ENCODE results near the gene TMPRSS11A. TPM values are rescaled to one million over a fixed set of nuclear protein-coding genes. Genes with fewer than 3 reads are reported as not detected.

Gene TMPRSS11A
- total RNA-seq, 4 donors from 2014 or later: not detected

DNA sequence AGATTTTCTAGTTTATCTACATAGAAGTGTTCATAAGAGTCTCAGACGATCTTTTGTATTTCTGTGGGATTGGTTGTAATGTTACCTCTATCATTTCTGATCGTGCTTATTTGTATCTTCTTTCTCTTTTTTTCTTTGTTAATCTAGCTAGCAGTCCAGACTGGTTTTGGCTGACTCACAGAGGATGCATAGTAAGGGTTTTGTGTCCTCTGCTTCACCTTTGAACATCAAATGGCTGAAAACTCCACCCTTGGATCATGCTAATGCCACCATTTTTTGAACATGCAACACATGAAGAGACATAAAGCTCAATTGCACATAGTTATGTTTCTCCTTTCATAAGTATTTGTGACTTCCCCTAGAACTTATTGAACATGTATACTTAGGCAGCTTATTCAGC lies 22.8 kb downstream of the TMPRSS11A start:
- H3K27me3 ChIP-seq: no peaks in the 10 kb centered on the region
- H3K36me3 ChIP-seq: no peaks in the 10 kb centered on the region
- no peaks in the 10 kb centered on the region for H3K4me1 ChIP-seq
- peaks cover 0 to 16% (median 2%) of the 10 kb centered on the region in 4 donors for H3K9me3 ChIP-seq
- DNase-seq (ENCODE audit: low spot score in 2 of 2): no peak
- no peak overlapping the region for H3K4me3 ChIP-seq
- H3K27ac ChIP-seq: no peak overlapping the region
- no peak for TF ChIP-seq CTCF (IDR thresholded peaks at IDR 0.05)
- no peak for TF ChIP-seq EP300 (IDR thresholded peaks at IDR 0.05)
- no peak for TF ChIP-seq POLR2A (IDR thresholded peaks at IDR 0.05)
- 84 to 90% methylated on average over 2 of the region's 2 CpGs for WGBS, 2 donors

GRCh38 chr4:67939195-67939594 lies 24.1 kb downstream of the TMPRSS11A start:
- WGBS, 2 donors: 81 to 84% methylated on average over 3 of the region's 3 CpGs
- TF ChIP-seq POLR2A (IDR thresholded peaks at IDR 0.05): no peak
- TF ChIP-seq EP300 (IDR thresholded peaks at IDR 0.05): no peak
- TF ChIP-seq CTCF (IDR thresholded peaks at IDR 0.05): no peak

GRCh38 chr4:67935888-67936287 lies 27.4 kb downstream of the TMPRSS11A start:
- 50 to 58% methylated on average over 2 of the region's 2 CpGs for WGBS, 2 donors
- no peak overlapping the region for H3K4me3 ChIP-seq
- H3K4me1 ChIP-seq: no peaks in the 10 kb centered on the region
- no peaks in the 10 kb centered on the region for H3K36me3 ChIP-seq
- H3K27ac ChIP-seq: no peak overlapping the region
- TF ChIP-seq EP300 (IDR thresholded peaks at IDR 0.05) (no peak), POLR2A (IDR thresholded peaks at IDR 0.05) (no peak)
- H3K27me3 ChIP-seq: no peaks in the 10 kb centered on the region
- peaks cover 0 to 16% (median 2%) of the 10 kb centered on the region in 4 donors for H3K9me3 ChIP-seq
- no peak for DNase-seq (ENCODE audit: low spot score in 2 of 2)

More at GRCh38 chr4:67939195-67939594, 24.1 kb downstream of the TMPRSS11A start:
- Histone ChIP-seq H3K9me3 (peaks cover 0 to 16% (median 2%) of the 10 kb centered on the region in 4 donors), H3K27ac (no peak overlapping the region), H3K36me3 (no peaks in the 10 kb centered on the region), H3K4me3 (no peak overlapping the region), H3K4me1 (no peaks in the 10 kb centered on the region), H3K27me3 (no peaks in the 10 kb centered on the region)
- DNase-seq (ENCODE audit: low spot score in 2 of 2): no peak

GRCh38 chr4:67934628-67935027 lies 28.7 kb downstream of the TMPRSS11A start:
- Histone ChIP-seq H3K36me3 (no peaks in the 10 kb centered on the region), H3K4me1 (no peaks in the 10 kb centered on the region), H3K27ac (no peak overlapping the region), H3K27me3 (no peaks in the 10 kb centered on the region), H3K4me3 (no peak overlapping the region), H3K9me3 (peaks cover 0 to 16% (median 2%) of the 10 kb centered on the region in 4 donors)
- TF ChIP-seq POLR2A (IDR thresholded peaks at IDR 0.05): no peak
- no peak for TF ChIP-seq EP300 (IDR thresholded peaks at IDR 0.05)
- no peak for TF ChIP-seq CTCF (IDR thresholded peaks at IDR 0.05)
- 23 to 38% methylated on average over 2 of the region's 2 CpGs for WGBS, 2 donors
- no peak for DNase-seq (ENCODE audit: low spot score in 2 of 2)

DNA sequence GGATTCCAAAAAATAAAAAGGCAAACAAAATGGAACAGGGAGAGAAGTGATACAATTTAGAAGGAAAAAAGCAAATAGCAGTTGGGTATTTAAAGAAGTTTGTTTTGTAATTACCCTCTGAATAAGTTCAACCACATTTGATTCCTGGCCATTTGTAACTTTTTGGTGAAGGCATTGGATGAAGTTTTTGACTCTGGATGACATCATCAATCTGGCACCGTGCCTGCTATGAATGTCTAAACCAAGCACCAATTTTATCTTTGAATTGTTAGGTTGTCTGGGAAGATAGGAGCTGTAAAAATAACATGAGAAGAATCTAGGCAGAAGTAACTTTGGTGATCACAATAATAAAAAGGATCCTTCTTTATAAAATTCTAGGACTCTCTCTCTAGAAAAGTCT lies 29.5 kb downstream of the TMPRSS11A start:
- H3K36me3 ChIP-seq: no peaks in the 10 kb centered on the region
- no peak overlapping the region for H3K27ac ChIP-seq
- no peak for DNase-seq (ENCODE audit: low spot score in 2 of 2)
- H3K4me1 ChIP-seq: no peaks in the 10 kb centered on the region
- H3K4me3 ChIP-seq: no peak overlapping the region
- no peaks in the 10 kb centered on the region for H3K27me3 ChIP-seq
- WGBS, 2 donors: 59 to 68% methylated on average over 1 of the region's 1 CpG
- TF ChIP-seq EP300 (IDR thresholded peaks at IDR 0.05): no peak
- TF ChIP-seq POLR2A (IDR thresholded peaks at IDR 0.05): no peak
- TF ChIP-seq CTCF (IDR thresholded peaks at IDR 0.05): no peak
- peaks cover 0 to 10% (median 2%) of the 10 kb centered on the region in 4 donors for H3K9me3 ChIP-seq

GRCh38 chr4:67933038-67933437 lies 30.3 kb downstream of the TMPRSS11A start:
- Histone ChIP-seq H3K4me3 (no peak overlapping the region), H3K27me3 (no peaks in the 10 kb centered on the region), H3K9me3 (peaks cover 0 to 5% (median 1%) of the 10 kb centered on the region in 4 donors), H3K36me3 (no peaks in the 10 kb centered on the region), H3K27ac (no peak overlapping the region), H3K4me1 (no peaks in the 10 kb centered on the region)
- TF ChIP-seq CTCF (IDR thresholded peaks at IDR 0.05) (no peak), POLR2A (IDR thresholded peaks at IDR 0.05) (no peak), EP300 (IDR thresholded peaks at IDR 0.05) (no peak)
- DNase-seq (ENCODE audit: low spot score in 2 of 2): no peak
- 96% methylated on average over 5 of the region's 5 CpGs for WGBS, 2 donors
